Activated naive CD8-positive, alpha-beta T cell treated with anti-CD3 and anti-CD28 coated beads, Interleukin-2, amount 50 U/mL, for 24 hours (primary cell): ENCODE measurements around the gene SFXN3.

ENCODE experiments used
- ATAC-seq: fragments of 150-1000 bp; cut with Tn5 transposase; one replicate; pipeline ENCODE4 v1.10.0; 2021
- DNase-seq: peaks from one replicate; pipeline ENCODE4 v3.0.0; 2021
- H3K27ac Mint-ChIP-seq: one replicate; pipeline ENCODE4 v1.8.0; 2021; ENCODE audit warnings: mild to moderate bottlenecking, mixed read lengths
- H3K27me3 Mint-ChIP-seq: one replicate; pipeline ENCODE4 v1.8.0; 2021; ENCODE audit warnings: mixed read lengths
- H3K36me3 Mint-ChIP-seq: one replicate; pipeline ENCODE4 v1.8.0; 2021; ENCODE audit warnings: low read depth, mixed read lengths
- H3K4me1 Mint-ChIP-seq: one replicate; pipeline ENCODE4 v1.8.0; 2021; ENCODE audit warnings: mixed read lengths
- H3K4me3 Mint-ChIP-seq: one replicate; pipeline ENCODE4 v1.8.0; 2021; ENCODE audit warnings: mild to moderate bottlenecking, moderate library complexity, mixed read lengths
- H3K9me3 Mint-ChIP-seq: one replicate; pipeline ENCODE4 v1.8.0; 2021; ENCODE audit warnings: mixed read lengths

Gene SFXN3

GRCh38 chr10:101071885-101072433 is 40.9 kb downstream of the SFXN3 start:
- Mint-ChIP-seq H3K4me1 (peaks cover 23% of the 10 kb centered on the region), H3K9me3 (no peaks in the 10 kb centered on the region), H3K4me3 (no peak overlapping the region), H3K27me3 (peaks cover 51% of the 10 kb centered on the region), H3K36me3 (no peaks in the 10 kb centered on the region), H3K27ac (no peak overlapping the region)
- DNase-seq (no peak), ATAC-seq (no peak)

GRCh38 chr10:101072923-101073322 is 41.9 kb downstream of the SFXN3 start:
- H3K4me3 Mint-ChIP-seq = no peak overlapping the region
- no peak overlapping the region for H3K27ac Mint-ChIP-seq
- H3K9me3 Mint-ChIP-seq = no peaks in the 10 kb centered on the region
- peaks cover 15% of the 10 kb centered on the region for H3K4me1 Mint-ChIP-seq
- ATAC-seq (no peak), DNase-seq (no peak)
- H3K27me3 Mint-ChIP-seq = peaks cover 47% of the 10 kb centered on the region
- no peaks in the 10 kb centered on the region for H3K36me3 Mint-ChIP-seq

GRCh38 chr10:101073631-101074030 is 42.6 kb downstream of the SFXN3 start:
- Mint-ChIP-seq H3K36me3 (no peaks in the 10 kb centered on the region), H3K4me3 (no peak overlapping the region), H3K9me3 (no peaks in the 10 kb centered on the region), H3K4me1 (peaks cover 15% of the 10 kb centered on the region), H3K27me3 (peaks cover 51% of the 10 kb centered on the region), H3K27ac (no peak overlapping the region)
- no peak for DNase-seq
- ATAC-seq = no peak

GRCh38 chr10:101075775-101076174 is 44.7 kb downstream of the SFXN3 start:
- H3K27me3 Mint-ChIP-seq = peaks cover 63% of the 10 kb centered on the region
- H3K9me3 Mint-ChIP-seq = no peaks in the 10 kb centered on the region
- H3K4me1 Mint-ChIP-seq = peaks cover 9% of the 10 kb centered on the region
- no peaks in the 10 kb centered on the region for H3K36me3 Mint-ChIP-seq
- ATAC-seq = no peak
- no peak for DNase-seq
- H3K4me3 Mint-ChIP-seq = no peak overlapping the region
- H3K27ac Mint-ChIP-seq = no peak overlapping the region

GRCh38 chr10:101076630-101077029 is 45.6 kb downstream of the SFXN3 start:
- DNase-seq (no peak), ATAC-seq (no peak)
- Mint-ChIP-seq H3K27me3 (peaks cover 69% of the 10 kb centered on the region), H3K27ac (no peak overlapping the region), H3K4me3 (no peak overlapping the region), H3K36me3 (no peaks in the 10 kb centered on the region), H3K4me1 (peaks cover under 1% of the 10 kb centered on the region), H3K9me3 (no peaks in the 10 kb centered on the region)

GRCh38 chr10:101079874-101080273 is 48.8 kb downstream of the SFXN3 start:
- no peaks in the 10 kb centered on the region for H3K9me3 Mint-ChIP-seq
- H3K27me3 Mint-ChIP-seq = peaks cover 60% of the 10 kb centered on the region
- H3K4me3 Mint-ChIP-seq = no peak overlapping the region
- H3K4me1 Mint-ChIP-seq = no peaks in the 10 kb centered on the region
- H3K36me3 Mint-ChIP-seq = no peaks in the 10 kb centered on the region
- ATAC-seq = no peak
- DNase-seq = no peak
- no peak overlapping the region for H3K27ac Mint-ChIP-seq

GRCh38 chr10:101080933-101081931 is 50.2 kb downstream of the SFXN3 start:
- no peak for DNase-seq
- Mint-ChIP-seq H3K9me3 (no peaks in the 10 kb centered on the region), H3K36me3 (no peaks in the 10 kb centered on the region), H3K4me1 (no peaks in the 10 kb centered on the region), H3K27me3 (peaks cover 58% of the 10 kb centered on the region), H3K4me3 (no peak overlapping the region), H3K27ac (no peak overlapping the region)
- no peak for ATAC-seq

- H3K4me3 Mint-ChIP-seq = no peak overlapping the region
- no peak for DNase-seq
- H3K9me3 Mint-ChIP-seq = no peaks in the 10 kb centered on the region
- no peak for ATAC-seq
- no peak overlapping the region for H3K27ac Mint-ChIP-seq
- H3K36me3 Mint-ChIP-seq = no peaks in the 10 kb centered on the region
- no peaks in the 10 kb centered on the region for H3K4me1 Mint-ChIP-seq
- H3K27me3 Mint-ChIP-seq = peaks cover 63% of the 10 kb centered on the region
These were observed 54.8 kb downstream of the SFXN3 start for GRCh38 chr10:101085846-101086245.

GRCh38 chr10:101087376-101087775 is 56.3 kb downstream of the SFXN3 start:
- ATAC-seq (no peak), DNase-seq (no peak)
- Mint-ChIP-seq H3K27me3 (peaks cover 66% of the 10 kb centered on the region), H3K36me3 (no peaks in the 10 kb centered on the region), H3K27ac (no peak overlapping the region), H3K4me1 (no peaks in the 10 kb centered on the region), H3K4me3 (no peak overlapping the region), H3K9me3 (no peaks in the 10 kb centered on the region)

GRCh38 chr10:101087965-101088364 is 56.9 kb downstream of the SFXN3 start:
- no peak for ATAC-seq
- H3K4me1 Mint-ChIP-seq = no peaks in the 10 kb centered on the region
- H3K27me3 Mint-ChIP-seq = peaks cover 62% of the 10 kb centered on the region
- H3K4me3 Mint-ChIP-seq = no peak overlapping the region
- no peaks in the 10 kb centered on the region for H3K9me3 Mint-ChIP-seq
- no peak for DNase-seq
- H3K27ac Mint-ChIP-seq = no peak overlapping the region
- no peaks in the 10 kb centered on the region for H3K36me3 Mint-ChIP-seq

GRCh38 chr10:101089520-101090299 is 58.7 kb downstream of the SFXN3 start:
- Mint-ChIP-seq H3K4me3 (no peak overlapping the region), H3K27me3 (peaks cover 56% of the 10 kb centered on the region), H3K27ac (no peak overlapping the region), H3K36me3 (no peaks in the 10 kb centered on the region), H3K4me1 (no peaks in the 10 kb centered on the region), H3K9me3 (no peaks in the 10 kb centered on the region)
- no peak for ATAC-seq
- DNase-seq = no peak

- no peaks in the 10 kb centered on the region for H3K36me3 Mint-ChIP-seq
- no peak overlapping the region for H3K27ac Mint-ChIP-seq
- H3K9me3 Mint-ChIP-seq = no peaks in the 10 kb centered on the region
- ATAC-seq = no peak
- H3K4me1 Mint-ChIP-seq = no peaks in the 10 kb centered on the region
- H3K27me3 Mint-ChIP-seq = peaks cover 59% of the 10 kb centered on the region
- H3K4me3 Mint-ChIP-seq = no peak overlapping the region
- no peak for DNase-seq
These were observed 59.6 kb downstream of the SFXN3 start for GRCh38 chr10:101090597-101090996.
